ENCODE measurements around the gene MYO1D.

GRCh38 chr17:32692179-32692578 lies 184.7 kb downstream of the MYO1D start:
- TF ChIP-seq POLR2A (IDR thresholded peaks at IDR 0.05) (no peak), CTCF (IDR thresholded peaks at IDR 0.05) (no peak)
